ENCODE results near the gene RAB23. TPM values are rescaled to one million over a fixed set of nuclear protein-coding genes. Genes with fewer than 3 reads are reported as not detected.
"Not testable (repeated sequence)": the region's sequence is repeated elsewhere in the genome, so short reads cannot be mapped to it uniquely, and the experiment has no call there.

RAB23 gene
- total RNA-seq, 1 donor from 2014 or later = 35.2 TPM

GRCh38 chr6:57250348-57250747 lies 28.2 kb upstream of the RAB23 start:
- TF ChIP-seq CTCF (IDR thresholded peaks at IDR 0.05) = no peak
- no peaks in the 10 kb centered on the region for H3K36me3 Mint-ChIP-seq (ENCODE audit: unreplicated experiment)
- H3K4me3 Mint-ChIP-seq (ENCODE audit: unreplicated experiment) = no peak overlapping the region
- no peaks in the 10 kb centered on the region for H3K9me3 Mint-ChIP-seq (ENCODE audit: unreplicated experiment)
- H3K27ac Mint-ChIP-seq (ENCODE audit: unreplicated experiment) = no peak overlapping the region
- no peaks in the 10 kb centered on the region for H3K27me3 Mint-ChIP-seq (ENCODE audit: unreplicated experiment)
- H3K4me1 Mint-ChIP-seq (ENCODE audit: unreplicated experiment) = peaks cover 15% of the 10 kb centered on the region
- DNase-seq (ENCODE audit: extremely low spot score, unreplicated experiment) = no peak

- DNase-seq (ENCODE audit: extremely low spot score, unreplicated experiment) = no peak
- Mint-ChIP-seq H3K9me3 (ENCODE audit: unreplicated experiment) (no peaks in the 10 kb centered on the region), H3K27me3 (ENCODE audit: unreplicated experiment) (no peaks in the 10 kb centered on the region), H3K36me3 (ENCODE audit: unreplicated experiment) (no peaks in the 10 kb centered on the region), H3K27ac (ENCODE audit: unreplicated experiment) (no peak overlapping the region), H3K4me3 (ENCODE audit: unreplicated experiment) (no peak overlapping the region), H3K4me1 (ENCODE audit: unreplicated experiment) (peaks cover 14% of the 10 kb centered on the region)
- no peak for TF ChIP-seq CTCF (IDR thresholded peaks at IDR 0.05)
Measured at GRCh38 chr6:57248311-57248895, 26.3 kb upstream of the RAB23 start.

- DNase-seq (ENCODE audit: extremely low spot score, unreplicated experiment) = no peak
- no peaks in the 10 kb centered on the region for H3K36me3 Mint-ChIP-seq (ENCODE audit: unreplicated experiment)
- peaks cover 3% of the 10 kb centered on the region for H3K9me3 Mint-ChIP-seq (ENCODE audit: unreplicated experiment)
- TF ChIP-seq CTCF (IDR thresholded peaks at IDR 0.05) = no peak
- H3K4me3 Mint-ChIP-seq (ENCODE audit: unreplicated experiment) = no peak overlapping the region
- no peaks in the 10 kb centered on the region for H3K27me3 Mint-ChIP-seq (ENCODE audit: unreplicated experiment)
- peak overlapping the region; percentile 46 for H3K27ac Mint-ChIP-seq (ENCODE audit: unreplicated experiment)
- peaks cover 12% of the 10 kb centered on the region for H3K4me1 Mint-ChIP-seq (ENCODE audit: unreplicated experiment)
Measured at GRCh38 chr6:57247603-57248002, 25.5 kb upstream of the RAB23 start.

- Mint-ChIP-seq H3K27me3 (ENCODE audit: unreplicated experiment) (no peaks in the 10 kb centered on the region), H3K36me3 (ENCODE audit: unreplicated experiment) (no peaks in the 10 kb centered on the region), H3K4me3 (ENCODE audit: unreplicated experiment) (no peak overlapping the region), H3K9me3 (ENCODE audit: unreplicated experiment) (peaks cover 3% of the 10 kb centered on the region), H3K4me1 (ENCODE audit: unreplicated experiment) (peaks cover 17% of the 10 kb centered on the region), H3K27ac (ENCODE audit: unreplicated experiment) (peak overlapping the region; percentile 34)
- no peak for TF ChIP-seq CTCF (IDR thresholded peaks at IDR 0.05)
- DNase-seq (ENCODE audit: extremely low spot score, unreplicated experiment) = no peak
Measured at GRCh38 chr6:57246307-57246706, 24.2 kb upstream of the RAB23 start.

GRCh38 chr6:57243954-57244353 lies 21.8 kb upstream of the RAB23 start:
- no peak overlapping the region for H3K4me3 Mint-ChIP-seq (ENCODE audit: unreplicated experiment)
- H3K27me3 Mint-ChIP-seq (ENCODE audit: unreplicated experiment) = no peaks in the 10 kb centered on the region
- no peak for TF ChIP-seq CTCF (IDR thresholded peaks at IDR 0.05)
- H3K4me1 Mint-ChIP-seq (ENCODE audit: unreplicated experiment) = peaks cover 19% of the 10 kb centered on the region
- H3K36me3 Mint-ChIP-seq (ENCODE audit: unreplicated experiment) = no peaks in the 10 kb centered on the region
- H3K9me3 Mint-ChIP-seq (ENCODE audit: unreplicated experiment) = peaks cover 3% of the 10 kb centered on the region
- H3K27ac Mint-ChIP-seq (ENCODE audit: unreplicated experiment) = peak overlapping the region; percentile 50
- DNase-seq (ENCODE audit: extremely low spot score, unreplicated experiment) = no peak

- Mint-ChIP-seq H3K27ac (ENCODE audit: unreplicated experiment) (peak overlapping the region; percentile 50), H3K4me1 (ENCODE audit: unreplicated experiment) (peaks cover 19% of the 10 kb centered on the region)
- H3K36me3 Mint-ChIP-seq (ENCODE audit: unreplicated experiment); H3K27me3 Mint-ChIP-seq (ENCODE audit: unreplicated experiment); DNase-seq (ENCODE audit: extremely low spot score, unreplicated experiment); H3K9me3 Mint-ChIP-seq (ENCODE audit: unreplicated experiment); H3K4me3 Mint-ChIP-seq (ENCODE audit: unreplicated experiment): not testable (repeated sequence)
Measured at GRCh38 chr6:57243526-57243925, 21.4 kb upstream of the RAB23 start.
